ENCODE results near the gene ZNF460. TPM values are rescaled to one million over a fixed set of nuclear protein-coding genes. Genes with fewer than 3 reads are reported as not detected.

Gene ZNF460
- total and polyA plus RNA-seq, 2 of the 8 experiments (the other 6 are each of a cell fraction or from before 2014, with no cell fraction given) = 9.3 to 57.9 TPM

- TF ChIP-seq, protein P1, sequence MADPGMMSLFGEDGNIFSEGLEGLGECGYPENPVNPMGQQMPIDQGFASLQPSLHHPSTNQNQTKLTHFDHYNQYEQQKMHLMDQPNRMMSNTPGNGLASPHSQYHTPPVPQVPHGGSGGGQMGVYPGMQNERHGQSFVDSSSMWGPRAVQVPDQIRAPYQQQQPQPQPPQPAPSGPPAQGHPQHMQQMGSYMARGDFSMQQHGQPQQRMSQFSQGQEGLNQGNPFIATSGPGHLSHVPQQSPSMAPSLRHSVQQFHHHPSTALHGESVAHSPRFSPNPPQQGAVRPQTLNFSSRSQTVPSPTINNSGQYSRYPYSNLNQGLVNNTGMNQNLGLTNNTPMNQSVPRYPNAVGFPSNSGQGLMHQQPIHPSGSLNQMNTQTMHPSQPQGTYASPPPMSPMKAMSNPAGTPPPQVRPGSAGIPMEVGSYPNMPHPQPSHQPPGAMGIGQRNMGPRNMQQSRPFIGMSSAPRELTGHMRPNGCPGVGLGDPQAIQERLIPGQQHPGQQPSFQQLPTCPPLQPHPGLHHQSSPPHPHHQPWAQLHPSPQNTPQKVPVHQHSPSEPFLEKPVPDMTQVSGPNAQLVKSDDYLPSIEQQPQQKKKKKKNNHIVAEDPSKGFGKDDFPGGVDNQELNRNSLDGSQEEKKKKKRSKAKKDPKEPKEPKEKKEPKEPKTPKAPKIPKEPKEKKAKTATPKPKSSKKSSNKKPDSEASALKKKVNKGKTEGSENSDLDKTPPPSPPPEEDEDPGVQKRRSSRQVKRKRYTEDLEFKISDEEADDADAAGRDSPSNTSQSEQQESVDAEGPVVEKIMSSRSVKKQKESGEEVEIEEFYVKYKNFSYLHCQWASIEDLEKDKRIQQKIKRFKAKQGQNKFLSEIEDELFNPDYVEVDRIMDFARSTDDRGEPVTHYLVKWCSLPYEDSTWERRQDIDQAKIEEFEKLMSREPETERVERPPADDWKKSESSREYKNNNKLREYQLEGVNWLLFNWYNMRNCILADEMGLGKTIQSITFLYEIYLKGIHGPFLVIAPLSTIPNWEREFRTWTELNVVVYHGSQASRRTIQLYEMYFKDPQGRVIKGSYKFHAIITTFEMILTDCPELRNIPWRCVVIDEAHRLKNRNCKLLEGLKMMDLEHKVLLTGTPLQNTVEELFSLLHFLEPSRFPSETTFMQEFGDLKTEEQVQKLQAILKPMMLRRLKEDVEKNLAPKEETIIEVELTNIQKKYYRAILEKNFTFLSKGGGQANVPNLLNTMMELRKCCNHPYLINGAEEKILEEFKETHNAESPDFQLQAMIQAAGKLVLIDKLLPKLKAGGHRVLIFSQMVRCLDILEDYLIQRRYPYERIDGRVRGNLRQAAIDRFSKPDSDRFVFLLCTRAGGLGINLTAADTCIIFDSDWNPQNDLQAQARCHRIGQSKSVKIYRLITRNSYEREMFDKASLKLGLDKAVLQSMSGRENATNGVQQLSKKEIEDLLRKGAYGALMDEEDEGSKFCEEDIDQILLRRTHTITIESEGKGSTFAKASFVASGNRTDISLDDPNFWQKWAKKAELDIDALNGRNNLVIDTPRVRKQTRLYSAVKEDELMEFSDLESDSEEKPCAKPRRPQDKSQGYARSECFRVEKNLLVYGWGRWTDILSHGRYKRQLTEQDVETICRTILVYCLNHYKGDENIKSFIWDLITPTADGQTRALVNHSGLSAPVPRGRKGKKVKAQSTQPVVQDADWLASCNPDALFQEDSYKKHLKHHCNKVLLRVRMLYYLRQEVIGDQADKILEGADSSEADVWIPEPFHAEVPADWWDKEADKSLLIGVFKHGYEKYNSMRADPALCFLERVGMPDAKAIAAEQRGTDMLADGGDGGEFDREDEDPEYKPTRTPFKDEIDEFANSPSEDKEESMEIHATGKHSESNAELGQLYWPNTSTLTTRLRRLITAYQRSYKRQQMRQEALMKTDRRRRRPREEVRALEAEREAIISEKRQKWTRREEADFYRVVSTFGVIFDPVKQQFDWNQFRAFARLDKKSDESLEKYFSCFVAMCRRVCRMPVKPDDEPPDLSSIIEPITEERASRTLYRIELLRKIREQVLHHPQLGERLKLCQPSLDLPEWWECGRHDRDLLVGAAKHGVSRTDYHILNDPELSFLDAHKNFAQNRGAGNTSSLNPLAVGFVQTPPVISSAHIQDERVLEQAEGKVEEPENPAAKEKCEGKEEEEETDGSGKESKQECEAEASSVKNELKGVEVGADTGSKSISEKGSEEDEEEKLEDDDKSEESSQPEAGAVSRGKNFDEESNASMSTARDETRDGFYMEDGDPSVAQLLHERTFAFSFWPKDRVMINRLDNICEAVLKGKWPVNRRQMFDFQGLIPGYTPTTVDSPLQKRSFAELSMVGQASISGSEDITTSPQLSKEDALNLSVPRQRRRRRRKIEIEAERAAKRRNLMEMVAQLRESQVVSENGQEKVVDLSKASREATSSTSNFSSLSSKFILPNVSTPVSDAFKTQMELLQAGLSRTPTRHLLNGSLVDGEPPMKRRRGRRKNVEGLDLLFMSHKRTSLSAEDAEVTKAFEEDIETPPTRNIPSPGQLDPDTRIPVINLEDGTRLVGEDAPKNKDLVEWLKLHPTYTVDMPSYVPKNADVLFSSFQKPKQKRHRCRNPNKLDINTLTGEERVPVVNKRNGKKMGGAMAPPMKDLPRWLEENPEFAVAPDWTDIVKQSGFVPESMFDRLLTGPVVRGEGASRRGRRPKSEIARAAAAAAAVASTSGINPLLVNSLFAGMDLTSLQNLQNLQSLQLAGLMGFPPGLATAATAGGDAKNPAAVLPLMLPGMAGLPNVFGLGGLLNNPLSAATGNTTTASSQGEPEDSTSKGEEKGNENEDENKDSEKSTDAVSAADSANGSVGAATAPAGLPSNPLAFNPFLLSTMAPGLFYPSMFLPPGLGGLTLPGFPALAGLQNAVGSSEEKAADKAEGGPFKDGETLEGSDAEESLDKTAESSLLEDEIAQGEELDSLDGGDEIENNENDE (IDR thresholded peaks at IDR 0.05; ENCODE audit: insufficient replicate concordance, low read length) = no peak
- TF ChIP-seq MAFK (IDR thresholded peaks at IDR 0.05; ENCODE audit: low read depth, low read length) = no peak
- no peak for TF ChIP-seq BCL11A (IDR thresholded peaks at IDR 0.05; ENCODE audit: low read depth in 2 of 2, low read length in 2 of 2)
- TF ChIP-seq SIX5 (IDR thresholded peaks at IDR 0.05; ENCODE audit: low read depth, low read length) = peak; percentile 53
- no peak for TF ChIP-seq RNF2 (IDR thresholded peaks at IDR 0.05; ENCODE audit: borderline replicate concordance, low read depth, low read length, missing control alignments, poor library complexity, severe bottlenecking)
- TF ChIP-seq CEBPB (IDR thresholded peaks at IDR 0.05; ENCODE audit: low read depth, low read length) = no peak
- no peak for TF ChIP-seq HDAC2 (IDR thresholded peaks at IDR 0.05; ENCODE audit: borderline replicate concordance in 1 of 2, low read depth in 2 of 2, low read length in 2 of 2)
- TF ChIP-seq CBX5 (IDR thresholded peaks at IDR 0.05; ENCODE audit: low read depth, low read length) = no peak
- peak in 1 of 2 experiments; percentile 84; a peak in 1 of 4 replicates for TF ChIP-seq SIN3A (conservative IDR thresholded peaks at IDR 0.05 in 1 of 2, IDR thresholded peaks at IDR 0.05 in 1 of 2; ENCODE audit: low read depth in 1 of 2, low read length in 2 of 2)
Observed at GRCh38 chr19:57280165-57280961, at the start of gene ZNF460 (continued).
